LNCaP clone FGC (cell line): Measurements from ENCODE around the gene PDHX.

Experiments used
- DNase-seq: peaks from one replicate; pipeline ENCODE4 v3.0.0-alpha.2; 2011; ENCODE audit warnings: low read depth
- H3K4me3 ChIP-seq: 2 replicates; pipeline ENCODE4 v1.5.1; 2011; ENCODE audit warnings: mild to moderate bottlenecking, low read depth, low read length, control low read depth
- CTCF ChIP-seq: IDR thresholded peaks from 2 replicates; pipeline ENCODE4 v1.5.1; 2012; ENCODE audit warnings: mild to moderate bottlenecking; ENCODE audit not compliant: control insufficient read depth, insufficient read depth; ENCODE audit errors: extremely low read depth

PDHX gene

GRCh38 chr11:34997952-34998528, 81.6 kb downstream of the PDHX start:
- DNase-seq = peak; percentile 65
- no peak overlapping the region for H3K4me3 ChIP-seq
- TF ChIP-seq CTCF = peak; percentile 51

GRCh38 chr11:34999453-34999852, 83.0 kb downstream of the PDHX start:
- DNase-seq = no peak
- H3K4me3 ChIP-seq = no peak overlapping the region
- TF ChIP-seq CTCF = no peak

- TF ChIP-seq CTCF = no peak
- DNase-seq = no peak
- no peak overlapping the region for H3K4me3 ChIP-seq
Observed at GRCh38 chr11:35003186-35003585, 86.8 kb downstream of the PDHX start.

- TF ChIP-seq CTCF = no peak
- no peak overlapping the region for H3K4me3 ChIP-seq
- no peak for DNase-seq
Observed at GRCh38 chr11:35003658-35004057, 87.2 kb downstream of the PDHX start.

- DNase-seq = peak; percentile 92
- H3K4me3 ChIP-seq = no peak overlapping the region
- TF ChIP-seq CTCF = no peak
Observed at GRCh38 chr11:35005141-35005780, 88.8 kb downstream of the PDHX start.

GRCh38 chr11:35006389-35007128, 90.1 kb downstream of the PDHX start:
- no peak overlapping the region for H3K4me3 ChIP-seq
- DNase-seq = no peak
- TF ChIP-seq CTCF = no peak
